ENCODE results near the gene C5AR2. TPM values are rescaled to one million over a fixed set of nuclear protein-coding genes. Genes with fewer than 3 reads are reported as not detected.
A peak's percentile ranks its signal among the peaks of the same experiment; 100 is the strongest.

Gene C5AR2
- total RNA-seq, 1 donor = not detected

- TF ChIP-seq CTCF (IDR thresholded peaks at IDR 0.05; ENCODE audit: insufficient read depth, low read depth, low read length) = peak; percentile 98
- DNase-seq (ENCODE audit: low read depth) = peak; percentile 95
- no peak overlapping the region for H3K4me3 ChIP-seq (ENCODE audit: low read depth, low read length)
Observed at GRCh38 chr19:47305309-47305751, 26.6 kb upstream of the C5AR2 start.

- no peak overlapping the region for H3K4me3 ChIP-seq (ENCODE audit: low read depth, low read length)
- no peak for DNase-seq (ENCODE audit: low read depth)
- TF ChIP-seq CTCF (IDR thresholded peaks at IDR 0.05; ENCODE audit: insufficient read depth, low read depth, low read length) = no peak
Observed at GRCh38 chr19:47306303-47306702, 25.7 kb upstream of the C5AR2 start.

GRCh38 chr19:47309038-47309437, 22.9 kb upstream of the C5AR2 start:
- no peak for DNase-seq (ENCODE audit: low read depth)
- no peak for TF ChIP-seq CTCF (IDR thresholded peaks at IDR 0.05; ENCODE audit: insufficient read depth, low read depth, low read length)
- no peak overlapping the region for H3K4me3 ChIP-seq (ENCODE audit: low read depth, low read length)

GRCh38 chr19:47309608-47310007, 22.4 kb upstream of the C5AR2 start, which contains the start of gene C5AR1:
Gene C5AR1 (plus strand): TSS chr19:47309861. CDS start chr19:47309896, 35 bp downstream.
- no peak for TF ChIP-seq CTCF (IDR thresholded peaks at IDR 0.05; ENCODE audit: insufficient read depth, low read depth, low read length)
- no peak for DNase-seq (ENCODE audit: low read depth)
- H3K4me3 ChIP-seq (ENCODE audit: low read depth, low read length) = no peak within 1 kb of the TSS

- no peak for DNase-seq (ENCODE audit: low read depth)
- H3K4me3 ChIP-seq (ENCODE audit: low read depth, low read length) = no peak overlapping the region
- TF ChIP-seq CTCF (IDR thresholded peaks at IDR 0.05; ENCODE audit: insufficient read depth, low read depth, low read length) = no peak
Observed at GRCh38 chr19:47310323-47310722, 21.7 kb upstream of the C5AR2 start.

GRCh38 chr19:47310819-47311218, 21.2 kb upstream of the C5AR2 start:
- DNase-seq (ENCODE audit: low read depth) = peak; percentile 40

More at GRCh38 chr19:47310819-47311218, 21.2 kb upstream of the C5AR2 start:
- H3K4me3 ChIP-seq (ENCODE audit: low read depth, low read length) = no peak overlapping the region
- TF ChIP-seq CTCF (IDR thresholded peaks at IDR 0.05; ENCODE audit: insufficient read depth, low read depth, low read length) = no peak

Measured in fibroblast of villous mesenchyme (primary cell).